ENCODE measurements around the gene CARD16. TPM values are rescaled to one million over a fixed set of nuclear protein-coding genes. Genes with fewer than 3 reads are reported as not detected.
"Not testable (repeated sequence)": the region's sequence is repeated elsewhere in the genome, so short reads cannot be mapped to it uniquely, and the experiment has no call there.

The CARD16 gene
- total RNA-seq, 1 experiment from 2014 or later = not detected

DNA sequence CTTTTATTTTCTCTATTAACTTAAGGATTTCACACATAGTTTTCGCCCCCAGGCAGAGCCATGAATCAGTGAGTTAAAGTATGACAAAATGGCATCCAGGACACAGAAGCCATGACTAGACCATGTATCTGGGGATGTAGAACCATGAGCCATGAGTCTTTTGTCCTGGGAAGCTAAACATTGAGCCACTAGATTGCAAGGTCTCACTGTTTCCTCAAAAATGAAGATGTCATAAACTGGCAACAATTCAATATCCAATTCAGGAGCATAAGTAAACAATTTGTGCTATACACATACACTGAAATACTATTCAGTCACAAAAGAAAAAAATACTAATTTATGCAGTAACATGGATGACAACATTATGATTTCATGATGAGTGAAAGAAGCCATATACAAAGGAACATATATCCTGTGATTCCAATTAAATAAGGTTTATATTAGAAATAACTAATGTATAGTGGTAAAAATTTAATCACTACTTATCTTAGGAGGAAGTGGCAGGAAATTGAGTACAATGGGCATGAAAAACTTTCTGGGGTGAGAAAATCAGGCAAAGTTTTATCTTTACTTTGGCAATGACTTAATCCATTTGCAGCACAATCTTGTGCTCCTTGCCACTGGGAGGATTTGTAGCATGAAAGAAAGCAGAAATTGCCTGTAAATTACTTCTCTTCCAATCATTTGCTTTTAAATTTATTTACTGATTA lies 28.5 kb upstream of the CARD16 start:
- ATAC-seq (no peak), DNase-seq (ENCODE audit: low spot score) (no peak)
- H3K27ac Mint-ChIP-seq = no peak overlapping the region
- TF ChIP-seq ATF1 (CRISPR knock-in tag; IDR thresholded peaks at IDR 0.05) (no peak), ELF4 (CRISPR knock-in tag; IDR thresholded peaks at IDR 0.05; ENCODE audit: low read depth) (no peak), RELA (CRISPR knock-in tag; IDR thresholded peaks at IDR 0.05; ENCODE audit: borderline replicate concordance) (no peak), SMAD3 (CRISPR knock-in tag; IDR thresholded peaks at IDR 0.05; ENCODE audit: borderline replicate concordance) (no peak), TP53 (CRISPR knock-in tag; IDR thresholded peaks at IDR 0.05) (no peak)
- TF ChIP-seq, protein P1, sequence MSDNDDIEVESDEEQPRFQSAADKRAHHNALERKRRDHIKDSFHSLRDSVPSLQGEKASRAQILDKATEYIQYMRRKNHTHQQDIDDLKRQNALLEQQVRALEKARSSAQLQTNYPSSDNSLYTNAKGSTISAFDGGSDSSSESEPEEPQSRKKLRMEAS (CRISPR knock-in tag; IDR thresholded peaks at IDR 0.05) = no peak
- TF ChIP-seq, protein P2, sequence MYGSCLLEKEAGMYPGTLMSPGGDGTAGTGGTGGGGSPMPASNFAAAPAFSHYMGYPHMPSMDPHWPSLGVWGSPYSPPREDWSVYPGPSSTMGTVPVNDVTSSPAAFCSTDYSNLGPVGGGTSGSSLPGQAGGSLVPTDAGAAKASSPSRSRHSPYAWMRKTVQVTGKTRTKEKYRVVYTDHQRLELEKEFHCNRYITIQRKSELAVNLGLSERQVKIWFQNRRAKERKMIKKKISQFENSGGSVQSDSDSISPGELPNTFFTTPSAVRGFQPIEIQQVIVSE (CRISPR knock-in tag; IDR thresholded peaks at IDR 0.05; ENCODE audit: borderline replicate concordance) = no peak
- TF ChIP-seq, protein P3, sequence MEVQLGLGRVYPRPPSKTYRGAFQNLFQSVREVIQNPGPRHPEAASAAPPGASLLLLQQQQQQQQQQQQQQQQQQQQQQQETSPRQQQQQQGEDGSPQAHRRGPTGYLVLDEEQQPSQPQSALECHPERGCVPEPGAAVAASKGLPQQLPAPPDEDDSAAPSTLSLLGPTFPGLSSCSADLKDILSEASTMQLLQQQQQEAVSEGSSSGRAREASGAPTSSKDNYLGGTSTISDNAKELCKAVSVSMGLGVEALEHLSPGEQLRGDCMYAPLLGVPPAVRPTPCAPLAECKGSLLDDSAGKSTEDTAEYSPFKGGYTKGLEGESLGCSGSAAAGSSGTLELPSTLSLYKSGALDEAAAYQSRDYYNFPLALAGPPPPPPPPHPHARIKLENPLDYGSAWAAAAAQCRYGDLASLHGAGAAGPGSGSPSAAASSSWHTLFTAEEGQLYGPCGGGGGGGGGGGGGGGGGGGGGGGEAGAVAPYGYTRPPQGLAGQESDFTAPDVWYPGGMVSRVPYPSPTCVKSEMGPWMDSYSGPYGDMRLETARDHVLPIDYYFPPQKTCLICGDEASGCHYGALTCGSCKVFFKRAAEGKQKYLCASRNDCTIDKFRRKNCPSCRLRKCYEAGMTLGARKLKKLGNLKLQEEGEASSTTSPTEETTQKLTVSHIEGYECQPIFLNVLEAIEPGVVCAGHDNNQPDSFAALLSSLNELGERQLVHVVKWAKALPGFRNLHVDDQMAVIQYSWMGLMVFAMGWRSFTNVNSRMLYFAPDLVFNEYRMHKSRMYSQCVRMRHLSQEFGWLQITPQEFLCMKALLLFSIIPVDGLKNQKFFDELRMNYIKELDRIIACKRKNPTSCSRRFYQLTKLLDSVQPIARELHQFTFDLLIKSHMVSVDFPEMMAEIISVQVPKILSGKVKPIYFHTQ (CRISPR knock-in tag; IDR thresholded peaks at IDR 0.05) = no peak
- TF ChIP-seq, protein P4, sequence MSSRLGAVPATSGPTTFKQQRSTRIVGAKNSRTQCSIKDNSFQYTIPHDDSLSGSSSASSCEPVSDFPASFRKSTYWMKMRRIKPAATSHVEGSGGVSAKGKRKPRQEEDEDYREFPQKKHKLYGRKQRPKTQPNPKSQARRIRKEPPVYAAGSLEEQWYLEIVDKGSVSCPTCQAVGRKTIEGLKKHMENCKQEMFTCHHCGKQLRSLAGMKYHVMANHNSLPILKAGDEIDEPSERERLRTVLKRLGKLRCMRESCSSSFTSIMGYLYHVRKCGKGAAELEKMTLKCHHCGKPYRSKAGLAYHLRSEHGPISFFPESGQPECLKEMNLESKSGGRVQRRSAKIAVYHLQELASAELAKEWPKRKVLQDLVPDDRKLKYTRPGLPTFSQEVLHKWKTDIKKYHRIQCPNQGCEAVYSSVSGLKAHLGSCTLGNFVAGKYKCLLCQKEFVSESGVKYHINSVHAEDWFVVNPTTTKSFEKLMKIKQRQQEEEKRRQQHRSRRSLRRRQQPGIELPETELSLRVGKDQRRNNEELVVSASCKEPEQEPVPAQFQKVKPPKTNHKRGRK (CRISPR knock-in tag; IDR thresholded peaks at IDR 0.05; ENCODE audit: borderline replicate concordance) = no peak
- H3K4me3 Mint-ChIP-seq = no peak overlapping the region
- ChIA-PET CTCF (no interaction called here), POLR2A (no interaction called here)
- no peaks in the 10 kb centered on the region for H3K36me3 Mint-ChIP-seq
- H3K27me3 Mint-ChIP-seq (ENCODE audit: low read depth) = no peaks in the 10 kb centered on the region
- H3K9me3 Mint-ChIP-seq = peaks cover 5% of the 10 kb centered on the region; the same call in 1 of the 2 replicates
- peaks cover 8% of the 10 kb centered on the region for H3K4me1 Mint-ChIP-seq

DNA sequence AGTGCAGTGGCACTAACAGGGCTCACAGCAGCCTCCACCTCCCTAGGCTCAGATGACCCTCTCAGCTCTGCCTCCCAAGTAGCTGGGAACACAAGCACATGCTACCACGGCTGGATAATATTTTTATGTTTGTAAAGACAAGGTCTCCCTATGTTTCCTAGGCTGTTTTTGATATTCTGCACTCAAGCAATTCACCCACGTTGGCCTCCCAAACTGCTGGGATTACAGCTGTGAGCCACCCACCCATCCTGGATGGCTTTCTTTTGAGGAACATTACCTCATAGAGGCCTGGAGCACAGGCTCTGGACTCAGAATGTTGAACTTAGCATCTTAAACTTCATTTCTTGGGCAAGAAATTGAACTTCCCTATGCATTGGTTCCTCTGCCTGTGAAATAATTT lies 26.9 kb upstream of the CARD16 start:
- CTCF ChIA-PET; ATAC-seq; POLR2A ChIA-PET; H3K27ac Mint-ChIP-seq; H3K4me3 Mint-ChIP-seq; DNase-seq (ENCODE audit: low spot score); H3K27me3 Mint-ChIP-seq (ENCODE audit: low read depth); H3K36me3 Mint-ChIP-seq; H3K4me1 Mint-ChIP-seq; H3K9me3 Mint-ChIP-seq: not testable (repeated sequence)

DNA sequence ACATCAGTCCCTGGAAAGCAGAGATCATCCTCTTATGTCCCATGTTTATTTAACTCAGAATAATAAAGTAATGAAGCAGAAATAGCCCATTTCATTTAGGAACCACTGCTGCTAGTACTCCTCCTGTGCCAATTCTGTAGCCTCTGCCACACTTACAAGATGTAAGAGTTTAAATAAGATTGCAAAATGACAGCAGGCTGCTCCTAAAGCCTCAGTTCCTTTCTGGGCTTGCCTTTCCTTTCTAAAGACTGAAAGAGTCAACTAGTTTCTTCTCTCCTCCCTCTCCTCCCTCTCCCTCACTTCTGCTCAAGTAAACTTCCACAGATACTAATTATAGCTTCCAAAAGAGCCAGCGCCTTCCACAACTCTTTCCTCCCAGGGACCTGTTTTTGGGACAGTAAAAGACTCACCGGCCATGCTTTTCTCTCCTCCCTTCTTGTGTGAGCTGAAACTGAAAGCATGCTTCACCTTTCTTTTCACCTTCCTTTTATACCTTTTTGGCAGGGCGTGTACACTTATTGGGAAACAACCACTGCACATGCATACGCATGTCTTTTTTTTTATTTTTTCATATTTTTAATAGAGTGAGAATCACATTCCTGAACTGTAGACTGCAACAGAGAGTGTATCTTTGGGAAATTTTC lies 26.1 kb upstream of the CARD16 start:
- DNase-seq (ENCODE audit: low spot score) = no peak
- Mint-ChIP-seq H3K27ac (no peak overlapping the region), H3K9me3 (peaks cover 5% of the 10 kb centered on the region; the same call in 1 of the 2 replicates), H3K4me1 (peaks cover 8% of the 10 kb centered on the region), H3K4me3 (no peak overlapping the region), H3K27me3 (ENCODE audit: low read depth) (no peaks in the 10 kb centered on the region), H3K36me3 (no peaks in the 10 kb centered on the region)
- no peak for ATAC-seq
- ChIA-PET CTCF (no interaction called here), POLR2A (no interaction called here)
- TF ChIP-seq, protein P5, sequence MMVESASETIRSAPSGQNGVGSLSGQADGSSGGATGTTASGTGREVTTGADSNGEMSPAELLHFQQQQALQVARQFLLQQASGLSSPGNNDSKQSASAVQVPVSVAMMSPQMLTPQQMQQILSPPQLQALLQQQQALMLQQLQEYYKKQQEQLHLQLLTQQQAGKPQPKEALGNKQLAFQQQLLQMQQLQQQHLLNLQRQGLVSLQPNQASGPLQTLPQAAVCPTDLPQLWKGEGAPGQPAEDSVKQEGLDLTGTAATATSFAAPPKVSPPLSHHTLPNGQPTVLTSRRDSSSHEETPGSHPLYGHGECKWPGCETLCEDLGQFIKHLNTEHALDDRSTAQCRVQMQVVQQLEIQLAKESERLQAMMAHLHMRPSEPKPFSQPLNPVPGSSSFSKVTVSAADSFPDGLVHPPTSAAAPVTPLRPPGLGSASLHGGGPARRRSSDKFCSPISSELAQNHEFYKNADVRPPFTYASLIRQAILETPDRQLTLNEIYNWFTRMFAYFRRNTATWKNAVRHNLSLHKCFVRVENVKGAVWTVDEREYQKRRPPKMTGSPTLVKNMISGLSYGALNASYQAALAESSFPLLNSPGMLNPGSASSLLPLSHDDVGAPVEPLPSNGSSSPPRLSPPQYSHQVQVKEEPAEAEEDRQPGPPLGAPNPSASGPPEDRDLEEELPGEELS (CRISPR knock-in tag; IDR thresholded peaks at IDR 0.05) = no peak
- TF ChIP-seq JUN (CRISPR knock-in tag; IDR thresholded peaks at IDR 0.05) (no peak), IRF2 (CRISPR knock-in tag; IDR thresholded peaks at IDR 0.05; ENCODE audit: borderline replicate concordance, low read depth) (no peak)
